Kidney tubule cell (primary cell): ENCODE measurements around the gene KRTAP21-3.
"Not testable (repeated sequence)": the region's sequence is repeated elsewhere in the genome, so short reads cannot be mapped to it uniquely, and the experiment has no call there.

Experiments used
- DNase-seq: peaks from one replicate; pipeline ENCODE4 v3.0.0-alpha.2; 2018; ENCODE audit warnings: low spot score

Gene KRTAP21-3

DNA sequence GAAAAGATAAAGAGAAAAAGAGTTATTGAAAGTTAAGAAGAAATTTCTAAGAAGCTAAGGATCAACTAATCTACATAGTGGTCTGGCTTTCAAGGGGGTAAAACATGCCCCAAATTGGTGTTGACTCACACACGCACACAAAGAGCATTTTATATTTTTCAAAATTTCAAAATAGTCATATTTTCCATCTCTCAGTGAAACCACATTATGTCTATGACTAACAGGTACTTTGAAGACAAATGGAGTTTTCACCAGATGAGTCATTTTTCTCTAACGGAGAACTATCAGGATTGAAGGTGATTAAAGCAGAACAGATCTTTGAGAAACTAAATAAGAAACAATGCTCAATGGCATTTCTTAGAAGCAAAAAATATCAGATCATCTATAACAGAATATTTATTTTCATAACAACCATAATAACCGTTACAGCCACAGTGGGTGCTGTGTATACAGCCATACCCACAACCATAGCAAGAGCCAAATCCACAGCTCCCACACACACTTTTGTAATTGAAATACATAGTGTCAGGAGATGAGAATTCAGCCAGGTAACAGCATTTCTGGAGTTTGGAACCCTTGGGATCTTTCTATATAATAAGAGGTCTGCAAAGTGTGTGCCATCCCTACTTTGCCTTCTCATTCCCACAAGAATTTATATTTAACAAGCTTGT is at the start of gene KRTAP21-3:
Gene KRTAP21-3 (minus strand): TSS at position 539 of the 671 bp plus-strand sequence. CDS start 18 bp downstream, at position 521.
- no peak for DNase-seq

GRCh38 chr21:30760776-30761175 is 42.2 kb upstream of the KRTAP21-3 start:
- no peak for DNase-seq

DNA sequence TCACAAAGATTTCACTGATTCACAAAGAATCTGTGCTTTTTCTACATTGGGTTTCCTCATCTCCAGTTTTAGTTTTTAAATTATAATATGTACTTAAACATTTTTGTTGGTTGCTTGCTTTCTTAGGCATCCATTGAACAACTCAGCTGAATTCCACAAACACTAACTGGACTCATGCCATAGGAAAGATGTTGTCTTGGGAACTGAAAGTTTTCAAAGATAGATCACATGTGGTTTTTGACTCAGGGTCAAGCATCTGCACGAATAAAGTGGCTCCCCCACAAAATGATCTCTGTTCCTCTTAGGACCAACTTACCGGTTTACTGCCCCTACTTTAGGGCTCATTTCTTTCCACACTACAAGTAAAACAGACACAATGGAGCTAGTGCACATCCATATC is 39.7 kb upstream of the KRTAP21-3 start:
- no peak for DNase-seq

- not testable (repeated sequence) for DNase-seq
Observed at GRCh38 chr21:30755328-30755727, 36.8 kb upstream of the KRTAP21-3 start, which contains the start of gene KRTAP21-1. KRTAP21-1 (minus strand) TSS chr21:30755428; CDS start chr21:30755378, 50 bp downstream.

DNA sequence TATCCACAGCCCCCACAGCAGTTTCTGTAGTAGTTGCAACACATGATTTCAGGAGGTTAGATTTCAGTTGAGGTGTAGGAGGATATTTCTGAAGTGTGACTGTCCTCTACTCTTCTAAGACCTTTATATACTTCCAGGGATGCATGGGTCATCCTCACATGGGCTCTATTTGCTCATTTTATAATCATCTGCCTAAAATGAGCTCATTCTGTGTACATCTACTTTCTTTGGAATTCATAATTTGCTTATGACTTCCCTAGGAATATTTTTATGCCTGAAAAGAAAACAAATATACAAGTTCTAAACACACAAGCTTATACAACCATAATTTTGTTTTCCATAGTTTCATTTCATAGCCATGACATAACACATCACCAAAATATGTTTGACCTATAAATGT is 28.6 kb upstream of the KRTAP21-3 start, which contains the start of gene KRTAP21-2:
Gene KRTAP21-2 (minus strand): TSS at position 101 of the 400 bp plus-strand sequence. CDS start 57 bp downstream, at position 44.
- no peak for DNase-seq

- no peak for DNase-seq
Observed at GRCh38 chr21:30740462-30740861, 21.9 kb upstream of the KRTAP21-3 start.

GRCh38 chr21:30733026-30733425 is 14.4 kb upstream of the KRTAP21-3 start:
- DNase-seq, result no peak

- DNase-seq, result no peak
Observed at GRCh38 chr21:30726726-30727125, 8.1 kb upstream of the KRTAP21-3 start.

DNA sequence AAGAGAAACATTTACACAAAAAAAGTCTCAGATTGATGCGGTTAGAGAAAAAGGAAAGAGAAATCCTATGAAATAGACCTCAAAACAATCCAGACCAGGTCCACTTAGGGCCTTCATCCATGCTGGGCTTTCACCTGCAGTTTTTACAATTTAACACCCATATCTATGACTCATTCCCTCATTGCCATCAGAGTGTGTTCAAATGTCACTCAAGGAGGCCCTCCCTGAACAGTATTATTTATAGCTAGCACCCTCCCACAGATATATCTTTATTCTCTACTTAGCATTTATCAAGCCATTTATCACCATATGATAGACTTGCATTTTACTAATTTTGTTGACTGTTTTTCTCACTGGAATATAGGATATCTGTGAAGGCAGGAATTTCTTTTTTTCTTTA is 824 bp upstream of the KRTAP21-3 start:
- no peak for DNase-seq

- no peak for DNase-seq
Observed at GRCh38 chr21:30717105-30717504, 1.5 kb downstream of the KRTAP21-3 start.

DNA sequence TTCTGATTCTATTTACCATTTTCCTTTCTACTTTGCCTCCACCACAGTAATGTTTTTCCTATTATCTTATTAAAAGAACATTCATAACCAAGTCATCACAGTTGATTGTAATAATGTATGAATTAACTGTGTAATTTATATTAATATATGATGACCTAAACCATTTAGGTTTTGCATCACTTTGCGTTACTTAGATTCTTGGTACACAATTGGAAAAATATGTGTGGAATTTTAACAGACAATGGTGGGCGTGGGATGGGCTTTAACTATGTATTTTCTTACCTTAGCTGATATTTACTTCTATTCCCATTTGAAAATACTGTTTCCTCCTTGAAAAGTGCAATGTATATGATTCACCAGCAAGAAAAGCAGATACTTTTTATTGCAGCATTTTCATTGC is 3.6 kb downstream of the KRTAP21-3 start:
- DNase-seq, result no peak

DNA sequence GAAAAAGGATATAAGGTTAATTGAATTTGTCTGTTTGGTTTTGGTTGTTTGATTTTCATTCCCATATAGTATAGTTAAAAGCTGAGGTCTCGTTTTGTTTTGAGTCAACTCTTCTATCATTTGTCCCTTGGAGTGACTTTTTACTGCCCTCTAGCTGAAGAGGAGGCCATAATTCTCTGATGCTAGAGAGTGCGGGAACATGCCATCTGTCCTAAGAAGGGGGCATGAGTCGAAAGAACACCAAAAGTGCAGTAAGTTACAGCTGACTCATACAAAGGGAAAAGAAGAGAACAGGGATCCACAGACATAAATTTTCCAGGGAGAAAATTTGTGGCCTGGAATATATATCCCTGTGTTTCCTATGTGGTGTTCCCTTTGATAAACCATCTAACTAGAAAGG is 4.1 kb downstream of the KRTAP21-3 start:
- no peak for DNase-seq

DNA sequence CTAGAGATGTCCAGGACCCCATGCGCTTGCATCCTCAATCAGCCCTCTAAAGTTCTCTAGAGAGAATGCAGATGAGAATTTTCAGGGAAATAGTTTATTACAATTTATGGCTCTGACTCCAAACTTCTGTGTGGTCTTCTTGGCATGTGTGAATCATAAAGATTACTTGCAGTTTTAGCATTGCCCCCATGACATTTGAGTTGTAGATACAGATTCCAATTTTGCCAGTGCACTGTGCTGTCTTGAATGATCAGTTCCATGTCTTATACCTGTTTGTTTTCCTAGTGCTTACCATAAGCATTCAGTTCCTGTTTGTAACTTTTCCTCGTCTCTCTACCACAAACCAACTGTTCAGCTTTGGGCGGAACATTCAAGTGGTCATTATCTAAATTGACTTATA is 4.8 kb downstream of the KRTAP21-3 start:
- DNase-seq, result no peak

- peak; percentile 6 for DNase-seq
Observed at GRCh38 chr21:30710499-30710898, 8.1 kb downstream of the KRTAP21-3 start.

DNA sequence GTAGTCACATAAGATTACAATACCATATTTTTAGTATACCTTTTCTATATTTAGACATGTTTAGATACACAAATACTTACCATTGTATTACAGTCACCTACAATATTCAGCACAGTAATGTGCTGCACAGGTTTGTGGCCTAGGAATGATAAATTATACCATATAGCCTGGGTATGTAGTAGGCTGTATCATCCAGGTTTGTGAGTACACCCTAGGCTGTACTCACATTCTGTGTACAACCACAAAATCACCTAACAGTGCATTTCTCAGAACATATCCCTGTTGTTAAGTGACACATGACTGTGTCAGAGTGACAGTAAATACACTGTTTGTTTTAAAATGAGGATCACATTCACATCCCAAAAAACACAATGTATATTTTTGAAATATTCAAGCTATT is 11.2 kb downstream of the KRTAP21-3 start:
- DNase-seq, result no peak

GRCh38 chr21:30695956-30696355 is 22.6 kb downstream of the KRTAP21-3 start:
- no peak for DNase-seq

DNA sequence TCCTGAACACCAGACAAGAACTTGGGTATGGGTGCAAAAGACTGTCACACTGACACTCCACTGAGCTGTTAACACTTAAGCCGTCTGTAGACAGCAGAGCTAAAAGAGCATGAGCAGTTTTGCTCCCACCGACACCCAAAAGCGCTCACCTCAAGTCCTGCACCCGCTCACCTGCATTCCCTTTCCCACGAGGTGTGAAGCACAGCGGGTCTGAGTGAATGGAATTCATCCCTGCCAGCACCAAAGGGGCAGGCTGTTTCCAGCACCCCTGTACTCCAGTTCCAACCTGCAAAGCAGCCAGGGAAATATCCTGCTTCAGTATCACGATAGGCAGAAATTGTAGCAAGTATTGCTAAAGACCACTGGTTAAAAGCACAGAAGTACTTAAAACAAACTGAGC is 28.8 kb downstream of the KRTAP21-3 start:
- no peak for DNase-seq

- DNase-seq, result no peak
Observed at GRCh38 chr21:30684506-30684905, 34.1 kb downstream of the KRTAP21-3 start.

DNA sequence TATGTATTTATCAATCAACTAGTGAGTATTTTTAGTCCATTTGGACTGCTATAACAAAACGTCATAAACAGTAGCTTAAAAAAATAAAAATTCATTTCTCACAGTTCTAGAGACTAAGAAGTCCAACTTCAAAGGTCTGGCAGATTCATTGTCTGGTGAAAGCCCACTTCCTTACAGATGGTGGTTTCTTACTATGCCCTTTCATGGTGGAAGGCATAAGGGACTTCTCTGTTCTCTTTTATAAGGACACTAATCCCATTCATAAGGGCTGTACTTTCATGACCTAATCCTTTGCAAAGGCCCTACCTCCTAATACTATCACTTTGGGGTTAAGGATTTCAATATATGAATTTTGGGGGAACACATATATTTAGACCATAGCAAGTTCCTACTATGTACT is 38.0 kb downstream of the KRTAP21-3 start:
- DNase-seq, result no peak

GRCh38 chr21:30676737-30677136 is 41.8 kb downstream of the KRTAP21-3 start:
- no peak for DNase-seq

GRCh38 chr21:30674312-30674711 is 44.3 kb downstream of the KRTAP21-3 start:
- DNase-seq, result no peak

- DNase-seq, result no peak
Observed at GRCh38 chr21:30672985-30673650, 45.5 kb downstream of the KRTAP21-3 start.

DNA sequence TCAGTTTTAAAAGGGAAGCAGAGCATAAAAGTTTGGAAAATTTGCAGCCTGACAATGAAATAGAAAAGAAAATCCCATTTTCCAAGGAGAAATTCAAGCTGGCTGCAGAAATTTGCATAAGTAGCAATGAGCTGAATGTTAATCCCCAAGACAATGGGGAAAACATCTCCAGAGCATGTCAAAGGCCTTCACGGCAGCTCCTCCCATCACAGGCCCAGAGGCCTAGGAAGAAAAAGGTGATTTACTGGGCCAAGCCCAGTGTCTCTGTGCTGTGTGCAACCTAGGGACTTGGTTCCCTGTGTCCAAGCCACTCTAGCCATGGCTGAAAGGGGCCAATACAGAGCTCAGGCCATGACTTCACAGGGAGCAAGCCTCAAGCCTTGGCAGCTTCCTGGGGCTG is 49.8 kb downstream of the KRTAP21-3 start:
- DNase-seq, result no peak
